SK-MEL-5 (cell line): ENCODE results near the gene C6orf52. TPM values are rescaled to one million over a fixed set of nuclear protein-coding genes. Genes with fewer than 3 reads are reported as not detected.
A peak's percentile ranks its signal among the peaks of the same experiment; 100 is the strongest.

Source experiments
- DNase-seq: peaks from one replicate; pipeline ENCODE4 v3.0.0-alpha.2; 2016; ENCODE audit warnings: low read depth, low spot score
- in situ Hi-C: cut with HindIII; loops from 2 replicates; pipeline ENCODE4 v1.10.0; 2016; ENCODE audit warnings: low sequenced_read_pairs, high pct_unique_total_duplicates, low pct_unique_long_range_greater_than_20kb
- total RNA-seq: library from RNA; depleted of rRNA; stranded (reverse); fragments of >200 nt; shearing (Covaris generic); gene quantifications from 2 replicates; pipeline ENCODE4 v1.2.3, GENCODE V29; 2014

C6orf52 gene
- total RNA-seq, 1 experiment from 2014 or later: 0.63 TPM

GRCh38 chr6:10720265-10720959 is 26.0 kb upstream of the C6orf52 start:
- DNase-seq: no peak
- in situ Hi-C loops: no loop called here

GRCh38 chr6:10719964-10720264 is 25.5 kb upstream of the C6orf52 start:
- DNase-seq: no peak
- in situ Hi-C loops: no loop called here

- in situ Hi-C loops: no loop called here
- DNase-seq: peak; percentile 49
These were observed 25.0 kb upstream of the C6orf52 start for GRCh38 chr6:10719296-10719963.

GRCh38 chr6:10713962-10714361 is 19.5 kb upstream of the C6orf52 start:
- in situ Hi-C loops: no loop called here

GRCh38 chr6:10696655-10697054 is 2.2 kb upstream of the C6orf52 start:
- DNase-seq: no peak
- in situ Hi-C loops: no loop called here

More at GRCh38 chr6:10713962-10714361, 19.5 kb upstream of the C6orf52 start:
- DNase-seq: no peak

GRCh38 chr6:10695086-10695657 is 756 bp upstream of the C6orf52 start:
- DNase-seq: no peak
- in situ Hi-C loops: no loop called here

- in situ Hi-C loops: no loop called here
- no peak for DNase-seq
These were observed 1.4 kb downstream of the C6orf52 start for GRCh38 chr6:10692965-10693538.

GRCh38 chr6:10690651-10691445 is 3.6 kb downstream of the C6orf52 start:
- DNase-seq: peak; percentile 84
- in situ Hi-C loops: no loop called here

- no peak for DNase-seq
- in situ Hi-C loops: no loop called here
These were observed 6.8 kb downstream of the C6orf52 start for GRCh38 chr6:10687582-10687981.

- in situ Hi-C loops: no loop called here
- DNase-seq: no peak
These were observed 7.5 kb downstream of the C6orf52 start for GRCh38 chr6:10686901-10687300.

GRCh38 chr6:10685092-10685915 is 9.1 kb downstream of the C6orf52 start:
- in situ Hi-C loops: no loop called here
- no peak for DNase-seq

GRCh38 chr6:10684618-10685017 is 9.8 kb downstream of the C6orf52 start:
- in situ Hi-C loops: no loop called here
- DNase-seq: no peak

- in situ Hi-C loops: no loop called here
These were observed 11.9 kb downstream of the C6orf52 start for GRCh38 chr6:10682355-10682988.

GRCh38 chr6:10681795-10682194 is 12.6 kb downstream of the C6orf52 start:
- in situ Hi-C loops: no loop called here
- no peak for DNase-seq

More at GRCh38 chr6:10682355-10682988, 11.9 kb downstream of the C6orf52 start:
- no peak for DNase-seq

GRCh38 chr6:10678456-10678855 is 16.0 kb downstream of the C6orf52 start:
- in situ Hi-C loops: no loop called here
- DNase-seq: no peak

- no peak for DNase-seq
- in situ Hi-C loops: no loop called here
These were observed 18.0 kb downstream of the C6orf52 start for GRCh38 chr6:10676403-10676802.
